ENCODE measurements around the gene C1orf105. TPM values are rescaled to one million over a fixed set of nuclear protein-coding genes. Genes with fewer than 3 reads are reported as not detected.
"Not testable (repeated sequence)": the region's sequence is repeated elsewhere in the genome, so short reads cannot be mapped to it uniquely, and the experiment has no call there.

Gene C1orf105
- total RNA-seq, 2 donors from 2014 or later = not detected

DNA sequence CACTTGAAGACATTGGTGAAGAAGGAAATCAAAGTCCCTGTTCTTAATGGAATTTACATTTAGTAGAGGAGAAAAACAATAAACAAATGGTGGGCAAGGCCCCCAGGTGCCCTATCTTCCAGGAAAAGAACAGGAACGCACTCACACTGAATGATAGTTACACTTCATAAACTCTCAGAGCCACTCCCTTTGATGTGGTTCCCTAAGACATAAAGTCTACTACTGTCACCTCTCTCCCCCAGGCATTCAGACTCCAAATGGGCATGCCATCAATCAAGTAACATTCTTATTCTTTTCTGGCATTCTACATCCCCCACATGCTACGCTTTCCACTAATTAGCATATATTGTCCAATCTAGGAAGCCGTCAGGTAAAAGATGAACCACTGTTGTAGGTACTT lies 59.9 kb downstream of the C1orf105 start:
- ATAC-seq = no peak
- Mint-ChIP-seq H3K36me3 (no peaks in the 10 kb centered on the region), H3K27me3 (peaks cover 6 to 19% of the 10 kb centered on the region in 2 donors), H3K4me1 (ENCODE audit: low read depth in 2 of 2) (peaks cover 0 to 2% of the 10 kb centered on the region in 2 donors), H3K4me3 (no peak overlapping the region), H3K9me3 (no peaks in the 10 kb centered on the region), H3K27ac (no peak overlapping the region)
- DNase-seq (ENCODE audit: low spot score) = no peak

DNA sequence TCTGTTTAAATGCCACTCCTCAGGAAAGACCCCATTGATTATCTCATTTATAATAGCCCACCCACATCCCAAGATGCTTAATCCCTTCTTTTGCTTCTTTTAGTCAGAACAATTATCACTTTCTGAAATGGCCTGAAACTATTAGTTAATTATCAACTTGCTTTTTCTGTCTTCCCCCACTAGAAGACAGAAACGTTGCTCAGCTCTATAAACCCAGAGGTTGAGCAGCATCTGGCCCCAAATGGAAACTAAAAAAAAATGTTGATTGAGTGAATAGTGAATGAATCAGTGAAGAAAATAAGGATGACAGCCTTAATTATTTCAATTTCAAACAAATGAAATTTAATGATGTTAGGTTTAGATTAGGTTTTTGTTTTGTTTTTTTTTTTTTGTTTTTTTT lies 61.6 kb downstream of the C1orf105 start:
- Mint-ChIP-seq H3K4me1 (ENCODE audit: low read depth in 2 of 2) (peaks cover 0 to 4% of the 10 kb centered on the region in 2 donors), H3K9me3 (no peaks in the 10 kb centered on the region), H3K27ac (no peak overlapping the region), H3K27me3 (peaks cover 8 to 25% of the 10 kb centered on the region in 2 donors), H3K36me3 (no peaks in the 10 kb centered on the region), H3K4me3 (no peak overlapping the region)
- ATAC-seq = no peak
- DNase-seq (ENCODE audit: low spot score) = no peak

DNA sequence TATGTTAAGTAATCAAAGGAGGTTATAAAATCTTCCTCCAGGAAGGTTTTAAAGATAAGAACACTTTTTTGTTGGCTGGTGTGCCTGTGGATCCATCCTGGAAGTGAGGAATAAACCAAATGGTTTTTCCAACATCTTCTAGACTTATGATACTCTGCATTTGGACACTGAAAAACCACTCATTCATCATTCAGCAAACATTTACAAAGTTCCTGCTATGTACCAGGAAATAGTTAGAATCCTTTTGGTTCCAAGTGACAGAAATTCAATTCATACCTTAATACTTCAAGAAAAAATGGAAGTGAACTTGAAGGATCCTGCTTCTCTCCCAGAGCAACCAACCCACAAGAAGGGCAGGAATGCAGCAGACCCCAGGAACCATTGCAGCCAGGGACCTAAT lies 63.0 kb downstream of the C1orf105 start:
- peaks cover 0 to 5% of the 10 kb centered on the region in 2 donors for H3K4me1 Mint-ChIP-seq (ENCODE audit: low read depth in 2 of 2)
- H3K4me3 Mint-ChIP-seq = no peak overlapping the region
- ATAC-seq (no peak), DNase-seq (ENCODE audit: low spot score) (no peak)
- H3K36me3 Mint-ChIP-seq = no peaks in the 10 kb centered on the region
- H3K9me3 Mint-ChIP-seq = no peaks in the 10 kb centered on the region
- peaks cover 12 to 33% of the 10 kb centered on the region in 2 donors for H3K27me3 Mint-ChIP-seq
- no peak overlapping the region for H3K27ac Mint-ChIP-seq

DNA sequence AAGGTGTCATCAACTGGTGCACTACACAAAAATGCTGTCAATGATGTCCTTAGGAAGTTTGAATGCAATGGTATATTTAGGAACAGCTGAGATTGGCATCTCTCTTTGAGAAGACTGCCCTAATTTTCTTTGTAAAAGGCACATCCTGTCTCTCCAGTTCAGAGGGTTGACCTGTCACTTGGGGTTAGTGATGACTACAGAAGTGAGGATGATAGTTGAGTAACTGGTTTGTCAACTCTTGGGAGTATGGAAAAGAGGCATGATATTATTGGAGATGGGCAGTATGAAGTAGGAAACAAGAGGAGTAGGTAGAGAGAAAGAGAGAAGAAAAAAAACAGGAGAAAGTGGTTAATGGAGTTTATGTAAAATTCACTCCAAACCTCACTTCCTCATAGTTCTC lies 63.8 kb downstream of the C1orf105 start:
- no peak for DNase-seq (ENCODE audit: low spot score)
- no peak overlapping the region for H3K27ac Mint-ChIP-seq
- no peak for ATAC-seq
- peaks cover 0 to 5% of the 10 kb centered on the region in 2 donors for H3K4me1 Mint-ChIP-seq (ENCODE audit: low read depth in 2 of 2)
- H3K9me3 Mint-ChIP-seq = no peaks in the 10 kb centered on the region
- H3K27me3 Mint-ChIP-seq = peaks cover 12 to 39% of the 10 kb centered on the region in 2 donors
- no peaks in the 10 kb centered on the region for H3K36me3 Mint-ChIP-seq
- H3K4me3 Mint-ChIP-seq = no peak overlapping the region

DNA sequence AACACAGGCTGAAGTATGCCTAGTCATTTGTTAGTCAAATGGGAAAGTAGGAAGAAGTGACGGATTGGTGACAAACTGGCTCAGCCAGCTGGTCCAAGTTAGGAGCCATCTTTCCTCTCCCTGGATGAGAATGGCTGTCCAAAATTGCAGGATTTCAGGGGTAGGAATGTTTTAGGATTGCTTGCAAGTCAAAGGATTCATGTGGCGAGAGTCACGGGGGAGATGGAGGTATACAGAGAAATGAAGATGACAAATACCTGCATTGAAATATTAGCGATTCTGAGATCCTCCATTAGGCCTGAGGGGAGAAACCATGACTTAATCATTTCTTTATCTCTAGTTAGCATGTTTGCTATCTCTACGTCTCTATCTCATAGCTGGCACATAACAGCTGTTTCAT lies 65.1 kb downstream of the C1orf105 start:
- Mint-ChIP-seq H3K4me3 (no peak overlapping the region), H3K36me3 (no peaks in the 10 kb centered on the region), H3K4me1 (ENCODE audit: low read depth in 2 of 2) (peaks cover 0 to 3% of the 10 kb centered on the region in 2 donors), H3K27me3 (peaks cover 7 to 42% of the 10 kb centered on the region in 2 donors), H3K9me3 (no peaks in the 10 kb centered on the region), H3K27ac (no peak overlapping the region)
- ATAC-seq (no peak), DNase-seq (ENCODE audit: low spot score) (no peak)

- DNase-seq (ENCODE audit: low spot score) (no peak), ATAC-seq (no peak)
- Mint-ChIP-seq H3K36me3 (no peaks in the 10 kb centered on the region), H3K9me3 (no peaks in the 10 kb centered on the region), H3K27ac (no peak overlapping the region), H3K4me1 (ENCODE audit: low read depth in 2 of 2) (peaks cover 0 to 3% of the 10 kb centered on the region in 2 donors), H3K4me3 (no peak overlapping the region), H3K27me3 (peaks cover 14 to 47% of the 10 kb centered on the region in 2 donors)
Observed at GRCh38 chr1:172486805-172487454, 66.4 kb downstream of the C1orf105 start.

DNA sequence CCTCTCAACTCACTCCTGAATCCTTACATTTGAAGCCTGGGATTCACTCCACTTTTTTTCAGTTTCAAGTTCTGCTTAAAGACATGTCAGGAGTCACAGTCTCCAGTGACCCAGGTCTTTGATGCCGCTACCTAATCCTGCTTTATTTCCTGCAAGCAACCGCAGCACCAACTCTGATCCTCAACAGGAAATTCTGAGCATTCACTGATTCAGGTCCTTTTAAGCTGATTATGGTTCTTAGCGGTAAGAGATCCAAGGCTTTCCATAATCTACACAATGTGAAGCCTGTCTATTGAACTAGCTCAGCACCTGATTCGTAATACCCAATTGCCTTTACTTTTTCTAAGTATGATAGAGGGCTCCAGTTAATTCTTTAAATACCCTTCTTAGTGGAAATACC lies 67.1 kb downstream of the C1orf105 start:
- DNase-seq (ENCODE audit: low spot score) = no peak
- Mint-ChIP-seq H3K9me3 (no peaks in the 10 kb centered on the region), H3K4me1 (ENCODE audit: low read depth in 2 of 2) (peaks cover 0 to 3% of the 10 kb centered on the region in 2 donors), H3K4me3 (no peak overlapping the region), H3K27ac (no peak overlapping the region), H3K36me3 (no peaks in the 10 kb centered on the region), H3K27me3 (peaks cover 19 to 46% of the 10 kb centered on the region in 2 donors)
- no peak for ATAC-seq

DNA sequence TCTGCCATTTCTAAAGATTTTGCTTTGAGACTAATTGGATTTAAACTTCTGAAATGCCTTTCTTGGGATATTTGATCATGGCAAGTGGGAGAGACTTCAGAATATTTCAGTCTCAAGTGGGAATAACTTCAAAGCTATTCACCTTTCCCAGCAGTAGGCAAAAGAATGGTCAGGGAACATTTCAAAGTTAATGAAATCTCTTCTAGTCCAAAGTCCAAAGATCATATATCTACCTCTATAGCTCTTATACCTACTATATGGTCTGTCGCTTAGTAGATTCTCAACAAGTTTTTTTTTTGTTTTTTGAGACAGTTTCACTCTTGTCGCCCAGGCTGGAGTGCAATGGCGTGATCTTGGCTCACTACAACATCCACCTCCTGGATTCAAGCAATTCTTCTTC lies 67.9 kb downstream of the C1orf105 start:
- Mint-ChIP-seq H3K9me3 (no peaks in the 10 kb centered on the region), H3K27ac (no peak overlapping the region), H3K4me1 (ENCODE audit: low read depth in 2 of 2) (peaks cover 0 to 3% of the 10 kb centered on the region in 2 donors), H3K36me3 (no peaks in the 10 kb centered on the region), H3K4me3 (no peak overlapping the region), H3K27me3 (peaks cover 19 to 40% of the 10 kb centered on the region in 2 donors)
- DNase-seq (ENCODE audit: low spot score) = no peak
- ATAC-seq = no peak

GRCh38 chr1:172489847-172490246 lies 69.4 kb downstream of the C1orf105 start:
- Mint-ChIP-seq H3K9me3 (no peaks in the 10 kb centered on the region), H3K4me1 (ENCODE audit: low read depth in 2 of 2) (peaks cover 0 to 3% of the 10 kb centered on the region in 2 donors), H3K27ac (no peak overlapping the region), H3K4me3 (no peak overlapping the region), H3K36me3 (no peaks in the 10 kb centered on the region), H3K27me3 (peaks cover 19 to 32% of the 10 kb centered on the region in 2 donors)
- no peak for ATAC-seq
- no peak for DNase-seq (ENCODE audit: low spot score)

DNA sequence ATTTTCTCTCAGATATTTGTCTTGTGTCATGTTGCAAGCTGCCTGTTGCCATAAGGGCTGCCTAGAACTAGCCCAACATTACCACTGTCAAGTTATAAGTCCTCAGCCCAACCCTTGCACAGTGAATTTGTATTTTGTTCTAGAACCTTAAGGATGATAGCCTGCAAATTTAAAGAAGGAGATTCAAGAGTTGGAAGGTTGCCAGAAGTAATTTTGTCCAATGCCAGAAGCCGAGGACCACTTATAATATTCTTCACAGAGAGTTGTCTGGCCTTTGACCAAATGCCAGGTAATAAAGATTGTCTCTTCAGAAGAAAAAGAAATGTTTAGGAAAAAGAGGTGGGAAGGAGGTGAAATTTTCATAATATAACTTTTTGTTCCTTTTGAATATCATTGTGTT lies 71.9 kb downstream of the C1orf105 start:
- ATAC-seq (no peak), DNase-seq (ENCODE audit: low spot score) (no peak)
- Mint-ChIP-seq H3K4me1 (ENCODE audit: low read depth in 2 of 2) (no peaks in the 10 kb centered on the region), H3K4me3 (no peak overlapping the region), H3K27me3 (peaks cover 14 to 18% of the 10 kb centered on the region in 2 donors), H3K36me3 (no peaks in the 10 kb centered on the region), H3K27ac (no peak overlapping the region), H3K9me3 (no peaks in the 10 kb centered on the region)

DNA sequence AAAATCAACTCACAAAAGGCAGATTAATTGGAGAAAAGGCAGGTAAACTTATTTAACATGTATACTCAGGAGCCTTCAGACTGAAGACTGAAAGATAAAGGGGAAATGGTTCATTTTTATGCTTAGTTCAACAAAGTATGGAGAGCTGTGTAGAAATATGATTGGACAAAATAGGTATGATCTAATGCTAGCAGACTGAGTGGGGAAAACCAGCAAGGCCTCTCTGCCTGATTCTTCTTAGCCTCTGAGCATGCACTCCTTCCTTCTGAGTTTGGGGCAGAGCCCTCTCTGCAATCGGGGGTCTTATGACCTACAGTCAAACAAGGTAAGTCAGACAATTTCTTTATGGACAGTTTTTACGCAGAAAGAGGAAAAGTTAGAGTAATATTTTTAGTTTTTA lies 73.7 kb downstream of the C1orf105 start:
- Mint-ChIP-seq H3K4me1 (ENCODE audit: low read depth in 2 of 2) (no peaks in the 10 kb centered on the region), H3K4me3 (no peak overlapping the region), H3K9me3 (no peaks in the 10 kb centered on the region), H3K27me3 (peaks cover 9 to 13% of the 10 kb centered on the region in 2 donors), H3K36me3 (no peaks in the 10 kb centered on the region), H3K27ac (no peak overlapping the region)
- ATAC-seq (no peak), DNase-seq (ENCODE audit: low spot score) (no peak)

GRCh38 chr1:172496127-172496526 lies 75.6 kb downstream of the C1orf105 start:
- not testable (repeated sequence) for H3K36me3 Mint-ChIP-seq; ATAC-seq; H3K27me3 Mint-ChIP-seq; DNase-seq (ENCODE audit: low spot score); H3K27ac Mint-ChIP-seq; H3K9me3 Mint-ChIP-seq; H3K4me1 Mint-ChIP-seq (ENCODE audit: low read depth in 2 of 2); H3K4me3 Mint-ChIP-seq

DNA sequence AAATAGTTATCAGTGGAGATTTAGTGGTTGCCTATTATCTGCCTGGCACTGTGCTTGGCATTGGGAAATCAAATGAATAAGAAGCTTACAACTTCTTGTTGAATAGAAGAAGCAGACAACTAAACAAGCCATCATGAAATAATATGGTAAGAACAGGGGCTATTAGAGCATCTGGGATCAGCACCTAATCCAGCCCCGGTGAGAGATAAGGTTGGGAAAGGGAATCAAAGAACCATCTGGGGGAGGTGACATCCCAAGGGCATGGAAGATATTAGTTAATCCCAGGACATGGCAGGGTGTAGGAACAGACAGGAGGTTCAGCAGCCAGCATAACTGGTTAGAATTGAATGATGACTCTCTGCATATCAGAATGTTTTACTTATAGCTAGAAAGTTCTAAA lies 76.2 kb downstream of the C1orf105 start:
- Mint-ChIP-seq H3K27ac (no peak overlapping the region), H3K27me3 (peaks cover 0 to 8% of the 10 kb centered on the region in 2 donors), H3K36me3 (no peaks in the 10 kb centered on the region), H3K4me1 (ENCODE audit: low read depth in 2 of 2) (no peaks in the 10 kb centered on the region), H3K9me3 (no peaks in the 10 kb centered on the region), H3K4me3 (no peak overlapping the region)
- ATAC-seq (no peak), DNase-seq (ENCODE audit: low spot score) (no peak)

GRCh38 chr1:172497230-172497629 lies 76.7 kb downstream of the C1orf105 start:
- peaks cover 0 to 3% of the 10 kb centered on the region in 2 donors for H3K27me3 Mint-ChIP-seq
- DNase-seq (ENCODE audit: low spot score) = no peak
- H3K4me1 Mint-ChIP-seq (ENCODE audit: low read depth in 2 of 2) = no peaks in the 10 kb centered on the region
- no peak for ATAC-seq
- no peaks in the 10 kb centered on the region for H3K9me3 Mint-ChIP-seq
- no peak overlapping the region for H3K27ac Mint-ChIP-seq
- no peak overlapping the region for H3K4me3 Mint-ChIP-seq
- H3K36me3 Mint-ChIP-seq = no peaks in the 10 kb centered on the region

- Mint-ChIP-seq H3K36me3 (no peaks in the 10 kb centered on the region), H3K27ac (no peak overlapping the region), H3K4me3 (no peak overlapping the region), H3K27me3 (peaks cover 4 to 9% of the 10 kb centered on the region in 2 donors), H3K4me1 (ENCODE audit: low read depth in 2 of 2) (no peaks in the 10 kb centered on the region), H3K9me3 (no peaks in the 10 kb centered on the region)
- DNase-seq (ENCODE audit: low spot score) (no peak), ATAC-seq (no peak)
Observed at GRCh38 chr1:172498857-172499256, 78.4 kb downstream of the C1orf105 start.

All from natural killer cell treated with Interleukin-12 subunit alpha and Interleukin-12 subunit beta and Interleukin-15 and Interleukin-18, amount 100 ng/mL, for 72 hours (primary cell).